Endothelial cell (in vitro differentiated cells): ENCODE results near the gene CTDP1. TPM values are rescaled to one million over a fixed set of nuclear protein-coding genes. Genes with fewer than 3 reads are reported as not detected.

Source experiments
- DNase-seq: peaks from one replicate; pipeline ENCODE4 v3.0.0; 2021; ENCODE audit warnings: low spot score
- H3K27ac Mint-ChIP-seq: one replicate; pipeline ENCODE4 v1.8.0; 2021; ENCODE audit warnings: mixed read lengths, inconsistent platforms; ENCODE audit not compliant: unreplicated experiment
- H3K27me3 Mint-ChIP-seq: one replicate; pipeline ENCODE4 v1.8.0; 2021; ENCODE audit warnings: mild to moderate bottlenecking, moderate library complexity, mixed read lengths, inconsistent platforms; ENCODE audit not compliant: unreplicated experiment
- H3K36me3 Mint-ChIP-seq: one replicate; pipeline ENCODE4 v1.8.0; 2021; ENCODE audit warnings: mild to moderate bottlenecking, low read depth, mixed read lengths, inconsistent platforms; ENCODE audit not compliant: unreplicated experiment
- H3K4me1 Mint-ChIP-seq: one replicate; pipeline ENCODE4 v1.8.0; 2021; ENCODE audit warnings: mild to moderate bottlenecking, mixed read lengths, inconsistent platforms; ENCODE audit not compliant: unreplicated experiment
- H3K4me3 Mint-ChIP-seq: one replicate; pipeline ENCODE4 v1.8.0; 2021; ENCODE audit warnings: mild to moderate bottlenecking, mixed read lengths, inconsistent platforms; ENCODE audit not compliant: unreplicated experiment
- H3K9me3 Mint-ChIP-seq: one replicate; pipeline ENCODE4 v1.8.0; 2021; ENCODE audit warnings: mixed read lengths, inconsistent platforms; ENCODE audit not compliant: unreplicated experiment
- total RNA-seq: library from RNA; stranded (reverse); fragmentation: NEBNext Ultra II Directional; extraction: Animal tissue kit (Norgen Biotek cat#: 25700); gene quantifications from one replicate; pipeline ENCODE4 v1.2.1, GENCODE V29; 2021; ENCODE audit not compliant: unreplicated experiment
- TF ChIP-seq, protein P1 (sequence below): fragments of 200-600 bp; sonication (generic); IDR thresholded peaks from one replicate; pipeline ENCODE4 v1.5.0; 2021; ENCODE audit warnings: antibody characterized with exemption; ENCODE audit not compliant: unreplicated experiment

The CTDP1 gene
- total RNA-seq, 1 donor from 2014 or later = 34.2 TPM

DNA sequence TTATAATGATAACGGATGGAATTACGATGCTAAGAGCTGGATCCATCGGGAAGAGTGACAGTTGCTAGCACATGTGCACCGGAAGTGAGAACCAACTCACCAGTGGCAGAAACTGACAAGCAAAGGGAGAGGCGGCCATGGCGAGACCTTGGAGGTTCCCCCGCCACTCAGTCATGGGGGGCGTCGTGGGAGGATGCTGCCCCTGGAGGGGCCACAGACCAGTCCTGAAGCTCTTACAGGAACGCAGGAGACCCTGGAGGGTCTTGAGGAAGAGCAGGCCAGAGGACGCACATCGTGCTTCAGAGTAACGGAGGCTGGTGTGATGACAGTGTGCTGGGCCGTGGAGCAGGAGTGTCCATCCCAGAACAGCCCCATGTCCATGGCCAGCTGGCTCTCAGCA, 65.0 kb downstream of the CTDP1 start:
- H3K9me3 Mint-ChIP-seq = no peaks in the 10 kb centered on the region
- peaks cover 18% of the 10 kb centered on the region for H3K4me1 Mint-ChIP-seq
- no peak for DNase-seq
- H3K27me3 Mint-ChIP-seq = peaks cover 6% of the 10 kb centered on the region
- TF ChIP-seq, protein P1, sequence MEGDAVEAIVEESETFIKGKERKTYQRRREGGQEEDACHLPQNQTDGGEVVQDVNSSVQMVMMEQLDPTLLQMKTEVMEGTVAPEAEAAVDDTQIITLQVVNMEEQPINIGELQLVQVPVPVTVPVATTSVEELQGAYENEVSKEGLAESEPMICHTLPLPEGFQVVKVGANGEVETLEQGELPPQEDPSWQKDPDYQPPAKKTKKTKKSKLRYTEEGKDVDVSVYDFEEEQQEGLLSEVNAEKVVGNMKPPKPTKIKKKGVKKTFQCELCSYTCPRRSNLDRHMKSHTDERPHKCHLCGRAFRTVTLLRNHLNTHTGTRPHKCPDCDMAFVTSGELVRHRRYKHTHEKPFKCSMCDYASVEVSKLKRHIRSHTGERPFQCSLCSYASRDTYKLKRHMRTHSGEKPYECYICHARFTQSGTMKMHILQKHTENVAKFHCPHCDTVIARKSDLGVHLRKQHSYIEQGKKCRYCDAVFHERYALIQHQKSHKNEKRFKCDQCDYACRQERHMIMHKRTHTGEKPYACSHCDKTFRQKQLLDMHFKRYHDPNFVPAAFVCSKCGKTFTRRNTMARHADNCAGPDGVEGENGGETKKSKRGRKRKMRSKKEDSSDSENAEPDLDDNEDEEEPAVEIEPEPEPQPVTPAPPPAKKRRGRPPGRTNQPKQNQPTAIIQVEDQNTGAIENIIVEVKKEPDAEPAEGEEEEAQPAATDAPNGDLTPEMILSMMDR = no peak
- H3K4me3 Mint-ChIP-seq = peak overlapping the region; percentile 43
- H3K36me3 Mint-ChIP-seq = peaks cover 33% of the 10 kb centered on the region
- H3K27ac Mint-ChIP-seq = peak overlapping the region; percentile 33

DNA sequence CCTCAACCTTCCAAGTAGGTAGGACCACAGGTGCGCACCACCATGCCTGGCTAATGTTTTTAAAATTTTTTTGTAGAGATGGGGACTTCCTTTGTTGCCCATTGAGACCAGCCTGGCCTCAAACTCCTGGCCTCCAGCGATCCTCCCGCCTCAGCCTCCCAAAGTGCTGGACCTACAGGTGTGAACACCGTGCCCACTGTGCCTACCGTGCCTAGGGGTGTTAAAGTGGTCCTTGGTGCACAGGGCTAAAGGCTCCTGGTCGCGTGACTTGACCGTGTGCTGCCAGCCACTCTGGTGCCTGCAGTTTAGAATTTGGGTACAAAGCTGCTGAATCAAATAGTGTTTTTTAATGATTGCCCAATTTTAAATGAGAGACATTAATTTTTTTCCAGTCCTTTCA, 67.1 kb downstream of the CTDP1 start:
- no peaks in the 10 kb centered on the region for H3K9me3 Mint-ChIP-seq
- TF ChIP-seq, protein P1 = no peak
- peaks cover 7% of the 10 kb centered on the region for H3K27me3 Mint-ChIP-seq
- no peak for DNase-seq
- H3K27ac Mint-ChIP-seq = no peak overlapping the region
- no peak overlapping the region for H3K4me3 Mint-ChIP-seq
- peaks cover 6% of the 10 kb centered on the region for H3K4me1 Mint-ChIP-seq
- H3K36me3 Mint-ChIP-seq = peaks cover 26% of the 10 kb centered on the region

DNA sequence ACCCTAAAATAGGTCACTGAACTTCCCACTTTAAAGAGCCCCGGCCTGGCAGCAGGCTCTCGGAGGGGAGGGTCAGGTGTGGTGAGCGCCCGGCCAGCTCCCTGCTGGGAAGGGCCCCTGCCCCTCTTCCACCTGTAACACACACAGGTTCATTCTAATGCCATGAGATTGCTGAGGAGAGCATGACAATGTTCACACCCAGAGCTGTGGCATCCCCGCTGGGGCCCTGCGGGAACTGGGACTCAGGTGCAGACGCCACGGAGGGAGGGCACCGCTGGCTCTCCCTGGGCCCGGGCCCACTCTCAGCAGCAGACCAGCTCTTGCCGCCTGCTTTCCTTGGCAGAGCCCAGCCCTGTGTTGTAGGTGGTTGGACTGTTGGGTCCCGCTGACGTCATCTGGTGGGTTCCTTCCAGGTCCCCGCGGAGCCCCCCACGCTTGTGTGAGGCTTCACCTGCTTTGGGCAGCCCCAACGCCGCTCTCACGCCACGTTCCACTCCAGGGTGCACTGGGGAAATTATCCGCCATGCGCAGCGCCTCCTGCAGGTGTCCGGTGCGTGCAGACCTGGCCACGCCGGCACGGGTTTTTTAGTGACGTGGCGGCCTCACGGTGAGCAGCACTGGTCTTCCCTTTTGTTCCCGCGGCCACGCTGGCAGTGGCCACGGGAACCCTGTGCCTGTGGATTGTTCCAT, 67.7 kb downstream of the CTDP1 start:
- H3K4me3 Mint-ChIP-seq = peak overlapping the region; percentile 31
- no peaks in the 10 kb centered on the region for H3K9me3 Mint-ChIP-seq
- peaks cover under 1% of the 10 kb centered on the region for H3K4me1 Mint-ChIP-seq
- DNase-seq = no peak
- H3K27ac Mint-ChIP-seq = peak overlapping the region; percentile 61
- H3K36me3 Mint-ChIP-seq = peaks cover 21% of the 10 kb centered on the region
- H3K27me3 Mint-ChIP-seq = peaks cover 7% of the 10 kb centered on the region
- TF ChIP-seq, protein P1 = no peak

DNA sequence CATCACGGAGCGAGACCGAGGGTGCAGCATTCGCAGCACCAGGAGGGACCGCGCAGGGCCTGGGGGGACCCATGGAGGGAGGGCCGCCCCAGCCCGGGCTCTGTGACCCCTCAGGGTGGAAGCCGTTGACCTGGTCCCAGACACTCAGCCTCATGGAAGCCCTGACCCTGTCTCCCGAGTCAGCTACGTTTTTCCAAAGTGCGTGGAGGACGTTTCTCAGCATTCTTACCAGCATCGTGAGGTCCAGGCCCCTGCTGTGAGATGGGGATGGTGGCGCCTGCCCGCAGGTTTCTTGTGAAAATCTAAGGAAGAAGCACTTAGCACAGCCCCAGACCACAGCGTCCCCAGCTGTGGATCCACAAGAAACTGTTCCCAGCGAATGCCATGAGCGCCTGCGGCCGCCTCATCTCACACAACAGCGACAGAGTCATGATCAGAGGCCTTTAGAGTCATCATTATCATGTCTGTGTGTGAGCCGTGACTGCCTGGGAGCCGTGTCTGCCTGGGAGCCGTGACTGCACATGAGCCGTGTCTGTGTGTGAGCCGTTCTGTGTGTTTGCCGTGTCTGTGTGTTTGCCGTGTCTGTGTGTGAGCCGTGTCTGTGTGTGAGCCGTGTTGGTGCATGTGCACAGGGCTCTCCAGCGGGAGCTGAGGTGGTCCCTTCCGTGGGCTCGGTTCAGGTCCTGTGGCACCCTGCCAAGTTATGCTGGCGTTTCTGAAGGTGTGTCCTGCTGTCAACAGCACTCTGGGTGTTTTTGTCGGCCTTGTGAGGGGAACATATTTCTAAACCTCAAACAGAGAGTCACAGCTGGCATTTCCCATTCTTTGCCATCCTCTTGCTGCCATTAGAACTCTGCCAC, 68.9 kb downstream of the CTDP1 start:
- Mint-ChIP-seq H3K27me3 (peaks cover 7% of the 10 kb centered on the region), H3K9me3 (no peaks in the 10 kb centered on the region), H3K27ac (no peak overlapping the region), H3K4me1 (no peaks in the 10 kb centered on the region), H3K4me3 (peak overlapping the region; percentile 65), H3K36me3 (peaks cover 25% of the 10 kb centered on the region)
- TF ChIP-seq, protein P1 = no peak
- DNase-seq = no peak
